HG03280 (cell line): ENCODE measurements around the gene ACAA1.
"Not testable (repeated sequence)": the region's sequence is repeated elsewhere in the genome, so short reads cannot be mapped to it uniquely, and the experiment has no call there.

Source experiments
- ATAC-seq: cut with Tn5 transposase; IDR thresholded peaks from one replicate; pipeline ENCODE4 v1.9.1; 2021; ENCODE audit warnings: mild to moderate bottlenecking, moderate library complexity; ENCODE audit not compliant: unreplicated experiment

ACAA1 gene

GRCh38 chr3:38137615-38138348 lies 855 bp upstream of the ACAA1 start:
- no peak for ATAC-seq

- no peak for ATAC-seq
Observed at GRCh38 chr3:38136393-38136776, 542 bp downstream of the ACAA1 start.

GRCh38 chr3:38135621-38136277 lies 1.2 kb downstream of the ACAA1 start:
- ATAC-seq: not testable (repeated sequence)

- ATAC-seq: not testable (repeated sequence)
Observed at GRCh38 chr3:38134517-38135143, 2.3 kb downstream of the ACAA1 start.

GRCh38 chr3:38133557-38134405 lies 3.1 kb downstream of the ACAA1 start:
- no peak for ATAC-seq

- no peak for ATAC-seq
Observed at GRCh38 chr3:38133209-38133556, 3.7 kb downstream of the ACAA1 start.

GRCh38 chr3:38131621-38132369 lies 5.1 kb downstream of the ACAA1 start:
- no peak for ATAC-seq

- ATAC-seq: no peak
Observed at GRCh38 chr3:38130631-38131065, 6.3 kb downstream of the ACAA1 start.

GRCh38 chr3:38129058-38129457 lies 7.9 kb downstream of the ACAA1 start:
- no peak for ATAC-seq

GRCh38 chr3:38128303-38128655 lies 8.6 kb downstream of the ACAA1 start:
- no peak for ATAC-seq

GRCh38 chr3:38127611-38128302 lies 9.2 kb downstream of the ACAA1 start:
- ATAC-seq: no peak

GRCh38 chr3:38126121-38126892 lies 10.6 kb downstream of the ACAA1 start:
- no peak for ATAC-seq

GRCh38 chr3:38125305-38126120 lies 11.4 kb downstream of the ACAA1 start:
- no peak for ATAC-seq

GRCh38 chr3:38124324-38125122 lies 12.4 kb downstream of the ACAA1 start:
- ATAC-seq: no peak

GRCh38 chr3:38122712-38123290 lies 14.1 kb downstream of the ACAA1 start:
- ATAC-seq: no peak

GRCh38 chr3:38121832-38122461 lies 15.0 kb downstream of the ACAA1 start:
- no peak for ATAC-seq

- no peak for ATAC-seq
Observed at GRCh38 chr3:38121451-38121831, 15.5 kb downstream of the ACAA1 start.
